Thoracic aorta (tissue), 2 donors: ENCODE measurements around the gene ASTN2. TPM values are rescaled to one million over a fixed set of nuclear protein-coding genes. Genes with fewer than 3 reads are reported as not detected.

Experiments used
- ATAC-seq: fragments of 150-250 bp; one replicate; pipeline ENCODE4 v1.8.0; 2017; ENCODE audit warnings: low read depth; ENCODE audit not compliant: insufficient number of reproducible peaks, low FRiP score
- DNase-seq: peaks from one replicate; pipeline ENCODE4 v3.0.0-alpha.2; 2020; ENCODE audit warnings: low spot score
- H3K27ac ChIP-seq, 2 donors: fragments of 200-600 bp; sonication (generic); 1 replicate in 1 of 2; 2 replicates in 1 of 2; pipeline ENCODE4 v1.5.1; 2016; ENCODE audit warnings: mild to moderate bottlenecking in 2 of 2, moderate library complexity in 2 of 2
- H3K27me3 ChIP-seq: fragments of 200-600 bp; sonication (generic); replicated peaks from 2 replicates; pipeline ENCODE4 v1.6.0; 2016; ENCODE audit warnings: mild to moderate bottlenecking; ENCODE audit not compliant: insufficient read depth
- H3K36me3 ChIP-seq: fragments of 200-600 bp; sonication (generic); one replicate; pipeline ENCODE4 v1.5.1; 2016
- H3K4me1 ChIP-seq, 2 donors: fragments of 200-600 bp; sonication (generic); 1 replicate in 1 of 2; 2 replicates in 1 of 2; pipeline versions ENCODE4 v1.5.1 to v1.6.0; 2016; ENCODE audit warnings: low read depth in 2 of 2, mild to moderate bottlenecking in 1 of 2; ENCODE audit not compliant: control insufficient read depth in 1 of 2
- H3K4me3 ChIP-seq: fragments of 200-600 bp; sonication (generic); 2 replicates; pipeline ENCODE4 v1.5.1; 2016; ENCODE audit warnings: mild to moderate bottlenecking
- H3K9me3 ChIP-seq: fragments of 200-600 bp; sonication (generic); 2 replicates; pipeline ENCODE4 v1.5.1; 2016
- total RNA-seq, 2 donors: library from RNA; depleted of rRNA; stranded (reverse); fragments of >200 nt; gene quantifications; one replicate each; pipeline versions ENCODE4 v1.1.0 to v1.2.3, GENCODE V29; 2016
- TF ChIP-seq, protein P1 (sequence below): fragments of 200-600 bp; sonication (generic); IDR thresholded peaks from one replicate; pipeline ENCODE4 v1.5.1; 2019; ENCODE audit warnings: antibody characterized with exemption

ASTN2 gene
- total RNA-seq, 2 donors from 2014 or later: 6.8 to 7.1 TPM

DNA sequence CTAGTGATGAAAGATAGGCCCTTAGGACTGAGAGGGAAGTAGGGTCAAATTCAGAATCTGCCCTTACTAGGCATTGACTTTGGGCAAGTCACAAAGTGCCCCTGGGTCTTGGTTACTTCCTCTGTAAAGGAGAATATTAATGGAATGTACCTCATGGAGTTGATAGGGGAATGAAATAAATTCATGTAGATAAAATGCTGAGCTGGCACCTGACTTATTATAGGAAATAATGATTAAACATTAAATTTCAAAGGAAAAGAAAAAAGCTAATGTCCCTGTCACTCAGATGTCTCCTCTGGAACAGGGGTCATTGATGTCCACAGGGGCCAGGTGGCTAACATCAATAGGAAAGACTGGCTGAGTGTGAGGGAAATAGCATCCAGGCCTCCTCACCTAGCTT lies 406.4 kb downstream of the ASTN2 start:
- H3K4me3 ChIP-seq: no peak overlapping the region
- no peaks in the 10 kb centered on the region for H3K9me3 ChIP-seq
- H3K4me1 ChIP-seq: no peaks in the 10 kb centered on the region
- DNase-seq (no peak), ATAC-seq (no peak)
- H3K36me3 ChIP-seq: no peaks in the 10 kb centered on the region
- no peaks in the 10 kb centered on the region for H3K27me3 ChIP-seq
- TF ChIP-seq, protein P1, sequence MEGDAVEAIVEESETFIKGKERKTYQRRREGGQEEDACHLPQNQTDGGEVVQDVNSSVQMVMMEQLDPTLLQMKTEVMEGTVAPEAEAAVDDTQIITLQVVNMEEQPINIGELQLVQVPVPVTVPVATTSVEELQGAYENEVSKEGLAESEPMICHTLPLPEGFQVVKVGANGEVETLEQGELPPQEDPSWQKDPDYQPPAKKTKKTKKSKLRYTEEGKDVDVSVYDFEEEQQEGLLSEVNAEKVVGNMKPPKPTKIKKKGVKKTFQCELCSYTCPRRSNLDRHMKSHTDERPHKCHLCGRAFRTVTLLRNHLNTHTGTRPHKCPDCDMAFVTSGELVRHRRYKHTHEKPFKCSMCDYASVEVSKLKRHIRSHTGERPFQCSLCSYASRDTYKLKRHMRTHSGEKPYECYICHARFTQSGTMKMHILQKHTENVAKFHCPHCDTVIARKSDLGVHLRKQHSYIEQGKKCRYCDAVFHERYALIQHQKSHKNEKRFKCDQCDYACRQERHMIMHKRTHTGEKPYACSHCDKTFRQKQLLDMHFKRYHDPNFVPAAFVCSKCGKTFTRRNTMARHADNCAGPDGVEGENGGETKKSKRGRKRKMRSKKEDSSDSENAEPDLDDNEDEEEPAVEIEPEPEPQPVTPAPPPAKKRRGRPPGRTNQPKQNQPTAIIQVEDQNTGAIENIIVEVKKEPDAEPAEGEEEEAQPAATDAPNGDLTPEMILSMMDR: no peak
- no peak overlapping the region for H3K27ac ChIP-seq

DNA sequence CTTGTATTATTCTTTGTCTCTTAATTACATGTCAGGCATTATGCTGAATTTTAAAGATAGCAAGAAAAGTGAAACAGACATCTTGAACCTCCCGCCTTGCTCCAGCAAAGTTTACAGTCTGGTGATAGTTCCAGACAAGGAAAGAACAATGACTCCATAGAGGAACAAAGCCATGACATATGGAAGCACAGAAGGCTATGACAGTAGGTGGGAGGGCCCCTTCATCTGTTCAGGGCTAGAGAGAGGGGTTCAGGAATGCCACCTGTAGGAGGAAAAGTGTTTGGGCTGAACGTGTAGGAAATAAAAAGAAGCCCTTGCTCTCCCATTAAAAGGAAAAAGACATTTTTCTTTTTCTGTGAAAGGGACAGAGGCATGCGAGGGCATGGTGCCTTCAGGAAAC lies 412.2 kb downstream of the ASTN2 start:
- Histone ChIP-seq H3K9me3 (no peaks in the 10 kb centered on the region), H3K27me3 (no peaks in the 10 kb centered on the region), H3K4me3 (no peak overlapping the region), H3K36me3 (no peaks in the 10 kb centered on the region), H3K27ac (no peak overlapping the region), H3K4me1 (no peaks in the 10 kb centered on the region)
- TF ChIP-seq, protein P1: no peak
- ATAC-seq: no peak
- DNase-seq: no peak

DNA sequence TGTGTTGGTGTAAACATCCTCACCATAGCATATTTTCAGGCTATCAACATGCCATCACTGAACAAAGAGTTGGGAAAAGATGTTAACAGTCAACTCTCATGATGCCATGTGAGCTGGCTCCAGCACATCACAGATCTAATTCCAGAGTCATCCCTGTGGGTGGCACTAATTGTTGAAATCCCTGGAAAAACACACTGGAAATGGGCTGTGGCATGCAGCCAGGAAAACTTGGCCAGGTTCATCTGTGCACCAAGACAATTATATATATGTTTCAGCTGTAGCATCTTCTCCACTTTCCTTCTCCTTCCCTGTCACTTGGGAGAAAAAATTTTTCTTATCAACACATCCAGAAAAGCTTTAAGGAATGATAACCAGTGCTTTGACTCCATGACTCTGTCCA lies 414.0 kb downstream of the ASTN2 start:
- H3K4me1 ChIP-seq: no peaks in the 10 kb centered on the region
- no peak for DNase-seq
- no peaks in the 10 kb centered on the region for H3K27me3 ChIP-seq
- no peak overlapping the region for H3K27ac ChIP-seq
- H3K4me3 ChIP-seq: no peak overlapping the region
- no peak for ATAC-seq
- TF ChIP-seq, protein P1: no peak
- no peaks in the 10 kb centered on the region for H3K9me3 ChIP-seq
- no peaks in the 10 kb centered on the region for H3K36me3 ChIP-seq

DNA sequence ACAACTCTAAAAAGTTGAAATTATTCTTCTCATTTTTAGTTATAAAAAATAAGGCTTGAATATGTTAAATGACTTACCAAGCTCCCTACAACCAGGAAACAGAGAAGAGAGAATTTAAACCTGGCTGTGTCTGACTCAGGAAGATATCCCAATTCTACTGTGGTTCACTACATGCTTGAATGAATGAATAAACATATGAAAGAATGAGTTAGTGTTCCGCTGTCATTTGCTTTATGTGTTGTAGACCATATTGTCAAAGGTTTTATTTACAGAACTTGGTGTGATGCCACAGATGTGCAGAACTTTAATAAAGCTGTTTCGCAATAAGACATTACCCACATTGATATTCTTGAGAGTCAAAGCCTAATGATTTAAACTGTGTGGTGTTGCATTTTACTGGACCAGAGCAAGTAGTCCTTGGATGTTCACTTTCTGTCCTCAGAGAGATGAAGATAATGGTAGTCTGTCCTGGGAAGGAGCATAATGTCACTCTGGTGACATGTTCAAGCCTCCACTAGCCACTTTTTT lies 414.6 kb downstream of the ASTN2 start:
- DNase-seq (no peak), ATAC-seq (no peak)
- H3K36me3 ChIP-seq: no peaks in the 10 kb centered on the region
- H3K4me3 ChIP-seq: no peak overlapping the region
- H3K27me3 ChIP-seq: no peaks in the 10 kb centered on the region
- no peak overlapping the region for H3K27ac ChIP-seq
- no peaks in the 10 kb centered on the region for H3K4me1 ChIP-seq
- H3K9me3 ChIP-seq: no peaks in the 10 kb centered on the region
- TF ChIP-seq, protein P1: no peak

DNA sequence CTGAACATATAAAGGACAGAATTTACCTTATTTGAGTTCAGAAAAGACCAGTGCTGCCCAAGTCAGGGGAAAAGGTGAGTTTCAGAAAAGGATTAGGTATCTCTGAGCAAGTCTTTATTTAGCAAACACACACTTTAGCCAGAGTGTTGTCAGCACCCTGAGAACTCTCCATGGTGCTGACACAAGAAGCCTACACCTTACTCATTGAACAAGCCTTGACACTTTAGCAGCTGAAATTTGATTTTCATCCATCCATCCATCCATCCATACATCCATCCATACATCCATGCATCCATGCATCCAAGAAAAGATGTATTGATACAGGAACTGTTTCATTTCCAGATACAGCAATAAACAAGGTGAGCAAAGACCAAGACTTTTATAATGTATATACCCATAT lies 416.6 kb downstream of the ASTN2 start:
- TF ChIP-seq, protein P1: no peak
- Histone ChIP-seq H3K4me3 (no peak overlapping the region), H3K9me3 (no peaks in the 10 kb centered on the region), H3K27me3 (no peaks in the 10 kb centered on the region), H3K27ac (no peak overlapping the region), H3K36me3 (no peaks in the 10 kb centered on the region), H3K4me1 (no peaks in the 10 kb centered on the region)
- ATAC-seq (no peak), DNase-seq (no peak)
